HepG2 (cell line): ENCODE measurements around the gene CNNM4. TPM values are rescaled to one million over a fixed set of nuclear protein-coding genes. Genes with fewer than 3 reads are reported as not detected.

Experiments
- EEA1 ChIP-seq: sonication (generic); formaldehyde crosslinking; IDR thresholded peaks from 2 replicates; pipeline ENCODE4 v1.5.1; 2020; ENCODE audit warnings: mild to moderate bottlenecking, missing genetic modification reagents, borderline replicate concordance
- EED ChIP-seq: sonication (generic); formaldehyde crosslinking; IDR thresholded peaks from 2 replicates; pipeline ENCODE4 v1.5.0; 2020; ENCODE audit warnings: mild to moderate bottlenecking, missing genetic modification reagents
- ESRRA ChIP-seq: sonication (generic); formaldehyde crosslinking; IDR thresholded peaks from 2 replicates; pipeline ENCODE4 v1.5.1; 2020; ENCODE audit warnings: mild to moderate bottlenecking, low read depth, missing genetic modification reagents
- HHEX ChIP-seq: IDR thresholded peaks from 2 replicates; pipeline ENCODE4 v1.6.1; 2016; ENCODE audit warnings: control low read depth
- SALL2 ChIP-seq: sonication (generic); formaldehyde crosslinking; IDR thresholded peaks from 2 replicates; pipeline ENCODE4 v1.8.1; 2023; ENCODE audit warnings: mild to moderate bottlenecking, missing genetic modification reagents, inconsistent platforms
- ZBTB42 ChIP-seq: sonication (generic); formaldehyde crosslinking; IDR thresholded peaks from 2 replicates; pipeline ENCODE4 v1.5.0; 2020; ENCODE audit warnings: mild to moderate bottlenecking, missing genetic modification reagents
- ZFYVE20 ChIP-seq: sonication (generic); formaldehyde crosslinking; IDR thresholded peaks from 2 replicates; pipeline ENCODE4 v1.8.0; 2023; ENCODE audit warnings: low read depth, mild to moderate bottlenecking, moderate library complexity, missing genetic modification reagents, borderline replicate concordance
- ZNF280B ChIP-seq: sonication (generic); formaldehyde crosslinking; IDR thresholded peaks from 2 replicates; pipeline ENCODE4 v1.5.0; 2020; ENCODE audit warnings: missing genetic modification reagents, mild to moderate bottlenecking, borderline replicate concordance
- ZNF432 ChIP-seq: sonication (generic); formaldehyde crosslinking; IDR thresholded peaks from 2 replicates; pipeline ENCODE4 v1.5.0; 2020; ENCODE audit warnings: missing genetic modification reagents, mild to moderate bottlenecking, borderline replicate concordance
- ZNF501 ChIP-seq: sonication (generic); formaldehyde crosslinking; IDR thresholded peaks from 2 replicates; pipeline ENCODE4 v1.5.1; 2020; ENCODE audit warnings: mild to moderate bottlenecking, moderate library complexity, missing genetic modification reagents
- ZNF512B ChIP-seq: sonication (generic); formaldehyde crosslinking; IDR thresholded peaks from 2 replicates; pipeline ENCODE4 v1.5.1; 2020; ENCODE audit warnings: missing genetic modification reagents, mild to moderate bottlenecking, borderline replicate concordance
- ZSCAN20 ChIP-seq: sonication (generic); formaldehyde crosslinking; IDR thresholded peaks from 2 replicates; pipeline ENCODE4 v1.4.0; 2020; ENCODE audit warnings: missing genetic modification reagents, mild to moderate bottlenecking, borderline replicate concordance
- polyA plus RNA-seq, 8 experiments: library from polyadenylated mRNA; depleted of rRNA in 3 of 8; stranded (reverse) in 7 of 8; unstranded in 1 of 8; fragments of >200 nt; fragmentation: Illumina TruSeq in 4 of 8; extraction: Trizol in 4 of 8; gene quantifications; 2 replicates each; pipeline versions ENCODE4 v1.2.1 to v1.2.3, GENCODE V29; 2011 to 2016; ENCODE audit warnings: low read depth in 4 of 8, missing spikeins in 1 of 8, mixed read lengths in 1 of 8; ENCODE audit not compliant: insufficient read depth in 1 of 8
- total RNA-seq, 5 experiments: library from RNA; depleted of rRNA; stranded (reverse); fragments of >200 nt; fragmentation: Illumina TruSeq; extraction: Trizol; gene quantifications; 2 replicates each; pipeline ENCODE4 v1.2.3, GENCODE V29; 2016; ENCODE audit warnings: low read depth in 1 of 5
- TF ChIP-seq, protein P1 (sequence below): sonication (generic); formaldehyde crosslinking; IDR thresholded peaks from 2 replicates; pipeline ENCODE4 v1.5.0; 2020; ENCODE audit warnings: mild to moderate bottlenecking, missing genetic modification reagents
- TF ChIP-seq, protein P2 (sequence below): IDR thresholded peaks from 2 replicates; pipeline ENCODE4 v1.4.0; 2020; ENCODE audit warnings: mild to moderate bottlenecking, missing genetic modification reagents

The CNNM4 gene
- total and polyA plus RNA-seq, 2 of the 13 experiments (the other 11 are each of a cell fraction or from before 2014, with no cell fraction given): 5.9 to 8.4 TPM

DNA sequence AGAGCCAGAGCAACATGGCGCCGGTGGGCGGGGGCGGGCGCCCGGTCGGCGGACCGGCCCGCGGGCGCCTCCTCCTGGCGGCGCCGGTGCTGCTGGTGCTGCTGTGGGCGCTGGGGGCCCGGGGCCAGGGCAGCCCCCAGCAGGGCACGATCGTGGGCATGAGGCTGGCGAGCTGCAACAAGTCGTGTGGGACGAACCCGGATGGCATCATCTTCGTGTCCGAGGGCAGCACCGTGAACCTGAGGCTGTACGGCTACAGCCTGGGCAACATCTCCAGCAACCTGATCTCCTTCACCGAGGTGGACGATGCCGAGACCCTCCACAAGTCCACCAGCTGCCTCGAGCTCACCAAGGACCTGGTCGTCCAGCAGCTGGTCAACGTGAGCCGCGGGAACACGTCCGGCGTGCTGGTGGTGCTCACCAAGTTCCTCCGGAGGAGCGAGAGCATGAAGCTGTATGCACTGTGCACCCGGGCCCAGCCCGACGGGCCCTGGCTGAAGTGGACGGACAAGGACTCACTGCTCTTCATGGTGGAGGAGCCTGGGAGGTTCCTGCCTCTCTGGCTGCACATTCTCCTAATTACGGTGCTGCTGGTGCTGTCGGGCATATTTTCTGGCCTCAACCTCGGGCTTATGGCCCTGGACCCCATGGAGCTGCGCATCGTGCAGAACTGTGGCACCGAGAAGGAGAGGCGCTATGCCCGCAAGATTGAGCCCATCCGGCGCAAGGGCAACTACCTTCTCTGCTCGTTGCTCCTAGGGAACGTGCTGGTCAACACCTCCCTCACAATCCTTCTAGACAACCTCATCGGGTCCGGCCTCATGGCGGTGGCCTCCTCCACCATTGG is 507 bp downstream of the CNNM4 start (continued):
- TF ChIP-seq, protein P1, sequence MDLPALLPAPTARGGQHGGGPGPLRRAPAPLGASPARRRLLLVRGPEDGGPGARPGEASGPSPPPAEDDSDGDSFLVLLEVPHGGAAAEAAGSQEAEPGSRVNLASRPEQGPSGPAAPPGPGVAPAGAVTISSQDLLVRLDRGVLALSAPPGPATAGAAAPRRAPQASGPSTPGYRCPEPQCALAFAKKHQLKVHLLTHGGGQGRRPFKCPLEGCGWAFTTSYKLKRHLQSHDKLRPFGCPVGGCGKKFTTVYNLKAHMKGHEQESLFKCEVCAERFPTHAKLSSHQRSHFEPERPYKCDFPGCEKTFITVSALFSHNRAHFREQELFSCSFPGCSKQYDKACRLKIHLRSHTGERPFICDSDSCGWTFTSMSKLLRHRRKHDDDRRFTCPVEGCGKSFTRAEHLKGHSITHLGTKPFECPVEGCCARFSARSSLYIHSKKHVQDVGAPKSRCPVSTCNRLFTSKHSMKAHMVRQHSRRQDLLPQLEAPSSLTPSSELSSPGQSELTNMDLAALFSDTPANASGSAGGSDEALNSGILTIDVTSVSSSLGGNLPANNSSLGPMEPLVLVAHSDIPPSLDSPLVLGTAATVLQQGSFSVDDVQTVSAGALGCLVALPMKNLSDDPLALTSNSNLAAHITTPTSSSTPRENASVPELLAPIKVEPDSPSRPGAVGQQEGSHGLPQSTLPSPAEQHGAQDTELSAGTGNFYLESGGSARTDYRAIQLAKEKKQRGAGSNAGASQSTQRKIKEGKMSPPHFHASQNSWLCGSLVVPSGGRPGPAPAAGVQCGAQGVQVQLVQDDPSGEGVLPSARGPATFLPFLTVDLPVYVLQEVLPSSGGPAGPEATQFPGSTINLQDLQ (CRISPR knock-in tag): peak; percentile 53; the same call in 1 of the 2 replicates
- TF ChIP-seq ZBTB42: peak; percentile 41; the same call in 1 of the 2 replicates
- 0 out of 2 replicates have a peak, but pooled peaks have one; percentile 78 for TF ChIP-seq EEA1 (CRISPR knock-in tag)
- TF ChIP-seq, protein P2, sequence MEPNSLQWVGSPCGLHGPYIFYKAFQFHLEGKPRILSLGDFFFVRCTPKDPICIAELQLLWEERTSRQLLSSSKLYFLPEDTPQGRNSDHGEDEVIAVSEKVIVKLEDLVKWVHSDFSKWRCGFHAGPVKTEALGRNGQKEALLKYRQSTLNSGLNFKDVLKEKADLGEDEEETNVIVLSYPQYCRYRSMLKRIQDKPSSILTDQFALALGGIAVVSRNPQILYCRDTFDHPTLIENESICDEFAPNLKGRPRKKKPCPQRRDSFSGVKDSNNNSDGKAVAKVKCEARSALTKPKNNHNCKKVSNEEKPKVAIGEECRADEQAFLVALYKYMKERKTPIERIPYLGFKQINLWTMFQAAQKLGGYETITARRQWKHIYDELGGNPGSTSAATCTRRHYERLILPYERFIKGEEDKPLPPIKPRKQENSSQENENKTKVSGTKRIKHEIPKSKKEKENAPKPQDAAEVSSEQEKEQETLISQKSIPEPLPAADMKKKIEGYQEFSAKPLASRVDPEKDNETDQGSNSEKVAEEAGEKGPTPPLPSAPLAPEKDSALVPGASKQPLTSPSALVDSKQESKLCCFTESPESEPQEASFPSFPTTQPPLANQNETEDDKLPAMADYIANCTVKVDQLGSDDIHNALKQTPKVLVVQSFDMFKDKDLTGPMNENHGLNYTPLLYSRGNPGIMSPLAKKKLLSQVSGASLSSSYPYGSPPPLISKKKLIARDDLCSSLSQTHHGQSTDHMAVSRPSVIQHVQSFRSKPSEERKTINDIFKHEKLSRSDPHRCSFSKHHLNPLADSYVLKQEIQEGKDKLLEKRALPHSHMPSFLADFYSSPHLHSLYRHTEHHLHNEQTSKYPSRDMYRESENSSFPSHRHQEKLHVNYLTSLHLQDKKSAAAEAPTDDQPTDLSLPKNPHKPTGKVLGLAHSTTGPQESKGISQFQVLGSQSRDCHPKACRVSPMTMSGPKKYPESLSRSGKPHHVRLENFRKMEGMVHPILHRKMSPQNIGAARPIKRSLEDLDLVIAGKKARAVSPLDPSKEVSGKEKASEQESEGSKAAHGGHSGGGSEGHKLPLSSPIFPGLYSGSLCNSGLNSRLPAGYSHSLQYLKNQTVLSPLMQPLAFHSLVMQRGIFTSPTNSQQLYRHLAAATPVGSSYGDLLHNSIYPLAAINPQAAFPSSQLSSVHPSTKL (CRISPR knock-in tag): 0 out of 2 replicates have a peak, but pooled peaks have one; percentile 22
- no peak for TF ChIP-seq ZNF512B
- TF ChIP-seq ZSCAN20 (CRISPR knock-in tag): 0 out of 2 replicates have a peak, but pooled peaks have one; percentile 7
- TF ChIP-seq ZNF280B (CRISPR knock-in tag): peak; percentile 34; the same call in 1 of the 2 replicates
- TF ChIP-seq ZNF501: peak; percentile 77
- peak; percentile 59; the same call in 1 of the 2 replicates for TF ChIP-seq ESRRA (CRISPR knock-in tag)
- TF ChIP-seq HHEX (CRISPR knock-in tag): no peak
- 0 out of 2 replicates have a peak, but pooled peaks have one; percentile 60 for TF ChIP-seq ZFYVE20 (CRISPR knock-in tag)
- TF ChIP-seq EED (CRISPR knock-in tag): peak; percentile 69
- peak; percentile 79 for TF ChIP-seq SALL2 (CRISPR knock-in tag)
- no peak for TF ChIP-seq ZNF432
